Activated gamma-delta T cell (primary cell): ENCODE measurements around the gene SNX10.

Experiments used
- DNase-seq: peaks from one replicate; lab custom pipeline; 2025; lab: John Stamatoyannopoulos, UW

Gene SNX10

GRCh38 chr7:26298472-26299058 is 6.9 kb downstream of the SNX10 start:
- no peak for DNase-seq

- no peak for DNase-seq
Observed at GRCh38 chr7:26305090-26305868, 13.6 kb downstream of the SNX10 start.

GRCh38 chr7:26305869-26306665 is 14.4 kb downstream of the SNX10 start:
- no peak for DNase-seq

GRCh38 chr7:26306790-26307189 is 15.1 kb downstream of the SNX10 start:
- DNase-seq, result no peak

GRCh38 chr7:26307226-26307625 is 15.6 kb downstream of the SNX10 start:
- DNase-seq, result no peak

GRCh38 chr7:26307791-26308190 is 16.1 kb downstream of the SNX10 start:
- no peak for DNase-seq

- no peak for DNase-seq
Observed at GRCh38 chr7:26308551-26308950, 16.9 kb downstream of the SNX10 start.

- DNase-seq, result no peak
Observed at GRCh38 chr7:26309089-26309488, 17.4 kb downstream of the SNX10 start.

GRCh38 chr7:26311798-26312197 is 20.1 kb downstream of the SNX10 start:
- DNase-seq, result no peak

- DNase-seq, result no peak
Observed at GRCh38 chr7:26317211-26317610, 25.5 kb downstream of the SNX10 start.

- DNase-seq, result no peak
Observed at GRCh38 chr7:26318921-26319320, 27.3 kb downstream of the SNX10 start.

- no peak for DNase-seq
Observed at GRCh38 chr7:26319636-26320035, 28.0 kb downstream of the SNX10 start.

GRCh38 chr7:26320878-26321277 is 29.2 kb downstream of the SNX10 start:
- DNase-seq, result no peak

- DNase-seq, result no peak
Observed at GRCh38 chr7:26321435-26321834, 29.8 kb downstream of the SNX10 start.

GRCh38 chr7:26326211-26326610 is 34.5 kb downstream of the SNX10 start:
- DNase-seq, result no peak

GRCh38 chr7:26328498-26329390 is 37.1 kb downstream of the SNX10 start:
- DNase-seq, result no peak

- DNase-seq, result no peak
Observed at GRCh38 chr7:26329520-26330255, 38.0 kb downstream of the SNX10 start.

GRCh38 chr7:26331113-26331512 is 39.5 kb downstream of the SNX10 start:
- DNase-seq, result no peak

- no peak for DNase-seq
Observed at GRCh38 chr7:26331789-26332188, 40.1 kb downstream of the SNX10 start.

- no peak for DNase-seq
Observed at GRCh38 chr7:26332698-26333097, 41.0 kb downstream of the SNX10 start.
